HG02938 (cell line): ENCODE measurements around the gene LIMK2.

Source experiments
- ATAC-seq: cut with Tn5 transposase; IDR thresholded peaks from one replicate; pipeline ENCODE4 v1.9.1; 2021; ENCODE audit warnings: mild to moderate bottlenecking, moderate library complexity; ENCODE audit not compliant: unreplicated experiment

Gene LIMK2

GRCh38 chr22:31271026-31271425 lies 58.9 kb downstream of the LIMK2 start:
- no peak for ATAC-seq

GRCh38 chr22:31271485-31271884 lies 59.4 kb downstream of the LIMK2 start:
- no peak for ATAC-seq

GRCh38 chr22:31272522-31273446 lies 60.7 kb downstream of the LIMK2 start:
- no peak for ATAC-seq

GRCh38 chr22:31274017-31274416 lies 61.9 kb downstream of the LIMK2 start:
- ATAC-seq, result no peak

- no peak for ATAC-seq
Measured at GRCh38 chr22:31275018-31275417, 62.9 kb downstream of the LIMK2 start.

GRCh38 chr22:31275576-31275975 lies 63.5 kb downstream of the LIMK2 start:
- no peak for ATAC-seq

- no peak for ATAC-seq
Measured at GRCh38 chr22:31276426-31277167, 64.5 kb downstream of the LIMK2 start.

- ATAC-seq, result no peak
Measured at GRCh38 chr22:31277741-31278140, 65.6 kb downstream of the LIMK2 start.

GRCh38 chr22:31278151-31278621 lies 66.1 kb downstream of the LIMK2 start:
- ATAC-seq, result no peak

GRCh38 chr22:31278626-31279326 lies 66.7 kb downstream of the LIMK2 start:
- ATAC-seq, result no peak

- ATAC-seq, result no peak
Measured at GRCh38 chr22:31279327-31279669, 67.2 kb downstream of the LIMK2 start.

- no peak for ATAC-seq
Measured at GRCh38 chr22:31279821-31280505, 67.9 kb downstream of the LIMK2 start.

GRCh38 chr22:31281733-31282132 lies 69.6 kb downstream of the LIMK2 start:
- ATAC-seq, result no peak

GRCh38 chr22:31282748-31283468 lies 70.8 kb downstream of the LIMK2 start:
- no peak for ATAC-seq

GRCh38 chr22:31284281-31285155 lies 72.4 kb downstream of the LIMK2 start:
- ATAC-seq, result no peak

GRCh38 chr22:31286360-31287255 lies 74.5 kb downstream of the LIMK2 start:
- no peak for ATAC-seq

- no peak for ATAC-seq
Measured at GRCh38 chr22:31287818-31288495, 75.9 kb downstream of the LIMK2 start.
